Erythroblast (primary cell): ENCODE data around the gene CD276.
"Not testable (repeated sequence)": the region's sequence is repeated elsewhere in the genome, so short reads cannot be mapped to it uniquely, and the experiment has no call there.

ENCODE experiments used
- DNase-seq, 2 experiments: peaks; one replicate each; lab custom pipeline; 2025; lab: John Stamatoyannopoulos, UW
- GATA1 ChIP-seq: IDR thresholded peaks from 2 replicates; pipeline ENCODE4 v1.6.1; 2011; ENCODE audit warnings: low read depth, mild to moderate bottlenecking, control low read depth, low read length, moderate library complexity
- POLR2A ChIP-seq: IDR thresholded peaks from 2 replicates; pipeline ENCODE4 v1.6.1; 2011; ENCODE audit warnings: mild to moderate bottlenecking, low read length

CD276 gene

GRCh38 chr15:73711526-73711925 lies 27.3 kb downstream of the CD276 start:
- no peak for DNase-seq
- TF ChIP-seq POLR2A (no peak), GATA1 (no peak)

- TF ChIP-seq POLR2A, result no peak
- no peak for TF ChIP-seq GATA1
- DNase-seq, result no peak
Observed at GRCh38 chr15:73712107-73712506, 27.9 kb downstream of the CD276 start.

- TF ChIP-seq GATA1 (no peak), POLR2A (no peak)
- no peak for DNase-seq
Observed at GRCh38 chr15:73714695-73715301, 30.6 kb downstream of the CD276 start.

- no peak for TF ChIP-seq POLR2A
- no peak for TF ChIP-seq GATA1
- no peak for DNase-seq
Observed at GRCh38 chr15:73715417-73715816, 31.2 kb downstream of the CD276 start.

- TF ChIP-seq POLR2A (no peak), GATA1 (no peak)
- no peak for DNase-seq
Observed at GRCh38 chr15:73716417-73716816, 32.2 kb downstream of the CD276 start.

- TF ChIP-seq GATA1 (no peak), POLR2A (no peak)
- DNase-seq, result no peak
Observed at GRCh38 chr15:73717206-73717605, 33.0 kb downstream of the CD276 start.

- no peak for DNase-seq
- TF ChIP-seq POLR2A (no peak), GATA1 (no peak)
Observed at GRCh38 chr15:73717802-73718201, 33.6 kb downstream of the CD276 start.

GRCh38 chr15:73718694-73719093 lies 34.5 kb downstream of the CD276 start:
- DNase-seq, result no peak
- no peak for TF ChIP-seq POLR2A
- no peak for TF ChIP-seq GATA1

GRCh38 chr15:73722425-73722824 lies 38.2 kb downstream of the CD276 start:
- TF ChIP-seq POLR2A (no peak), GATA1 (no peak)

GRCh38 chr15:73723191-73723590 lies 39.0 kb downstream of the CD276 start:
- TF ChIP-seq POLR2A (no peak), GATA1 (no peak)
- no peak for DNase-seq

More at GRCh38 chr15:73722425-73722824, 38.2 kb downstream of the CD276 start:
- DNase-seq, result no peak

GRCh38 chr15:73724212-73724611 lies 40.0 kb downstream of the CD276 start:
- TF ChIP-seq POLR2A (no peak), GATA1 (no peak)
- DNase-seq, result no peak

GRCh38 chr15:73727330-73727976 lies 43.3 kb downstream of the CD276 start:
- no peak for DNase-seq
- TF ChIP-seq GATA1 (no peak), POLR2A (no peak)

GRCh38 chr15:73732051-73732450 lies 47.9 kb downstream of the CD276 start:
- DNase-seq, result not testable (repeated sequence)

GRCh38 chr15:73732930-73733329 lies 48.7 kb downstream of the CD276 start:
- DNase-seq, result no peak
- TF ChIP-seq GATA1 (no peak), POLR2A (no peak)

- no peak for DNase-seq
- TF ChIP-seq GATA1 (no peak), POLR2A (no peak)
Observed at GRCh38 chr15:73737535-73737934, 53.4 kb downstream of the CD276 start.
